Nephron (organoid): ENCODE measurements around the gene TBCC.

Experiments used
- H3K27ac Mint-ChIP-seq, 3 experiments: 2 replicates each; pipeline ENCODE4 v1.8.0; 2020; ENCODE audit warnings: mixed read lengths in 3 of 3, mild to moderate bottlenecking in 2 of 3, moderate library complexity in 1 of 3
- H3K27me3 Mint-ChIP-seq: 2 replicates; pipeline ENCODE4 v1.8.0; 2021; ENCODE audit warnings: low read depth, mild to moderate bottlenecking, moderate library complexity, mixed read lengths
- H3K36me3 Mint-ChIP-seq: 2 replicates; pipeline ENCODE4 v1.8.0; 2020; ENCODE audit warnings: low read depth, mixed read lengths
- H3K4me1 Mint-ChIP-seq: 2 replicates; pipeline ENCODE4 v1.8.0; 2020; ENCODE audit warnings: mixed read lengths
- H3K4me3 Mint-ChIP-seq, 3 experiments: 2 replicates each; pipeline ENCODE4 v1.8.0; 2020; ENCODE audit warnings: mild to moderate bottlenecking in 3 of 3, mixed read lengths in 3 of 3, moderate library complexity in 2 of 3
- H3K9me3 Mint-ChIP-seq: 2 replicates; pipeline ENCODE4 v1.8.0; 2020; ENCODE audit warnings: mixed read lengths
- TF ChIP-seq, protein P1 (sequence below), 3 experiments: fragments of 200-600 bp; sonication (generic); IDR thresholded peaks; one replicate each; pipeline ENCODE4 v1.5.0; 2021; ENCODE audit warnings: antibody characterized with exemption in 3 of 3; ENCODE audit not compliant: unreplicated experiment in 3 of 3

TBCC gene, protein sequence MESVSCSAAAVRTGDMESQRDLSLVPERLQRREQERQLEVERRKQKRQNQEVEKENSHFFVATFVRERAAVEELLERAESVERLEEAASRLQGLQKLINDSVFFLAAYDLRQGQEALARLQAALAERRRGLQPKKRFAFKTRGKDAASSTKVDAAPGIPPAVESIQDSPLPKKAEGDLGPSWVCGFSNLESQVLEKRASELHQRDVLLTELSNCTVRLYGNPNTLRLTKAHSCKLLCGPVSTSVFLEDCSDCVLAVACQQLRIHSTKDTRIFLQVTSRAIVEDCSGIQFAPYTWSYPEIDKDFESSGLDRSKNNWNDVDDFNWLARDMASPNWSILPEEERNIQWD

DNA sequence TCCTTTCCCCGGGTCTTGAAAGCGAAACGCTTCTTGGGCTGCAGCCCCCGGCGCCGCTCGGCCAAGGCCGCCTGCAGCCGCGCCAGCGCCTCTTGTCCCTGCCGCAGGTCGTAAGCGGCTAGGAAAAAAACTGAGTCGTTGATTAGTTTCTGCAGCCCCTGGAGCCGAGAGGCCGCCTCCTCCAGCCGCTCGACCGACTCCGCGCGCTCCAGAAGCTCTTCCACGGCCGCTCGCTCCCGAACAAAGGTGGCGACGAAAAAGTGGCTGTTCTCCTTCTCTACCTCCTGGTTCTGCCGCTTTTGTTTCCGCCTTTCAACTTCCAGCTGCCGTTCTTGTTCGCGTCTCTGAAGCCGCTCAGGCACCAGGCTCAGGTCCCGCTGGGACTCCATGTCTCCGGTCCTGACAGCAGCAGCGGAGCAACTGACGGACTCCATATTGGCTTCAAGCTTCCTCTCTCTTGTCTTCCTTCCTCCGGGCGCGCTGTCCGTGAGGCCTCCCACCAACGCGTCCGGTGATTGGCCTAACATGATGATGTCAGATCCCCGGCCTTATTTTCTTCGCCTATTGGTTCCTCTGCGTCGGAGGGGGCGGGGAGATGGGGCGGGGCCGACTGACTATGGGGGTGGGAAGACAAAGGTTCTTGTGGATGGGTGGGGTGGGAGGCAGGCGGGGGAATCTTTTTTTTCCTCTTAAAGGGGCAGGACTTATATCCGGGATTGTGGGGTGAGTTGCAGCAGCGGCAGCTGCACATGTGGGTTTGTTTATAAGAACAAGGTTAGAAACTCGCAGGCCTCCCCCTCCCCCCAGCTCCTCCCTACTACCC lies at the start of gene TBCC:
Gene TBCC (minus strand): TSS at position 464 of the 823 bp plus-strand sequence. CDS start 30 bp downstream, at position 434.
- peaks cover 36% of the 10 kb centered on the region for H3K4me1 Mint-ChIP-seq
- H3K4me3 Mint-ChIP-seq = peak within 1 kb of the TSS; percentile 96 to 100 (median 97)
- no peaks in the 10 kb centered on the region for H3K27me3 Mint-ChIP-seq
- TF ChIP-seq, protein P1, sequence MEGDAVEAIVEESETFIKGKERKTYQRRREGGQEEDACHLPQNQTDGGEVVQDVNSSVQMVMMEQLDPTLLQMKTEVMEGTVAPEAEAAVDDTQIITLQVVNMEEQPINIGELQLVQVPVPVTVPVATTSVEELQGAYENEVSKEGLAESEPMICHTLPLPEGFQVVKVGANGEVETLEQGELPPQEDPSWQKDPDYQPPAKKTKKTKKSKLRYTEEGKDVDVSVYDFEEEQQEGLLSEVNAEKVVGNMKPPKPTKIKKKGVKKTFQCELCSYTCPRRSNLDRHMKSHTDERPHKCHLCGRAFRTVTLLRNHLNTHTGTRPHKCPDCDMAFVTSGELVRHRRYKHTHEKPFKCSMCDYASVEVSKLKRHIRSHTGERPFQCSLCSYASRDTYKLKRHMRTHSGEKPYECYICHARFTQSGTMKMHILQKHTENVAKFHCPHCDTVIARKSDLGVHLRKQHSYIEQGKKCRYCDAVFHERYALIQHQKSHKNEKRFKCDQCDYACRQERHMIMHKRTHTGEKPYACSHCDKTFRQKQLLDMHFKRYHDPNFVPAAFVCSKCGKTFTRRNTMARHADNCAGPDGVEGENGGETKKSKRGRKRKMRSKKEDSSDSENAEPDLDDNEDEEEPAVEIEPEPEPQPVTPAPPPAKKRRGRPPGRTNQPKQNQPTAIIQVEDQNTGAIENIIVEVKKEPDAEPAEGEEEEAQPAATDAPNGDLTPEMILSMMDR (IDR thresholded peaks at IDR 0.05; ENCODE audit: unreplicated experiment in 3 of 3) = no peak
- H3K36me3 Mint-ChIP-seq = peaks cover 4% of the 10 kb centered on the region
- peak within 1 kb of the TSS; percentile 97 to 99 (median 98) for H3K27ac Mint-ChIP-seq
- no peaks in the 10 kb centered on the region for H3K9me3 Mint-ChIP-seq

DNA sequence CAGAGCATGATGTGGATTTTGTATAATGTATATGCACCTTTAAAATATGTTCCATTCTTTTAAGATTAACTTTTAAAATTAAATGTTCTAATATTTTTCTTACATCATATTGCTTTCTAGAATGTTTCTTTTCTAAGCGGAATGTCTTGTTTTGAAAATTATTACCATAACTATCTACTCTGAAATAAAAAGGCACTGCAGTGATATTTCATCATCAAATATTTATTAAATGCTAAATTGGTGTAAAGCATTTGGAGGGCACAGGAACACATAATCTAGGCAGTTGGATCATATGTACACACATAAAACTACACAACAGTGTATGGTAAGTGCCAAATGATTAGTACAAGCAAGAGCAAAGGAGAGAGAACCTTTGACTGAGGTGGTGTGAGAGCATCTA lies 49.7 kb upstream of the TBCC start:
- no peaks in the 10 kb centered on the region for H3K36me3 Mint-ChIP-seq
- H3K27ac Mint-ChIP-seq = no peak overlapping the region
- no peaks in the 10 kb centered on the region for H3K27me3 Mint-ChIP-seq
- H3K9me3 Mint-ChIP-seq = no peaks in the 10 kb centered on the region
- TF ChIP-seq, protein P1 (IDR thresholded peaks at IDR 0.05; ENCODE audit: unreplicated experiment in 3 of 3) = no peak
- H3K4me3 Mint-ChIP-seq = no peak overlapping the region
- H3K4me1 Mint-ChIP-seq = peaks cover 3% of the 10 kb centered on the region

DNA sequence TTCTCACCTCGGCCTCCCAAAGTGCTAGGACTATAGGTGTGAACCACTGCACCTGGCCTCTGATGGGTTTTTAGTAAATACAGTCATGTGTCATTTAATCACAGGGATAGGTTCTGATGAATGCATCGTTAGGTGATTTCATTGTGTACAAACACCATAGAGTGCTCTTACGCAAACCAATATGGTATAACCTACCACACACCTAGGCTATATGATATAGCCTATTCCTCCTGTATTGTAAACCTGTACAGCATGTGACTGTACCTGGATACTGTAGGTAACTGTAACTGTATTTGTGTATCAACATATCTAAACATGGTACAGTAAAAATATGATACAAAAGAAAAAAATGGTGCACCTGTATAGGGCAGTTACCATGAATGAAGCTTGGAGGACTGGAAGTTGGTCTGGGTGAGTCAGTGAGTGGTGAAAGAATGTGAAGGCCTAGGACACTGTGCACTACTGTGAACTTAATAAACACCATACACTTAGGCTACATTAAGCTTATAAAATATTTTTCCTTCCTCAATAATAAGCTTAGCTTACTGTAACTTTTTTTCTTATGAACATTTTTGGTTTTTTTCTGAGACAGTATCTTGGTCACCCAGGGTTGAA lies 45.9 kb upstream of the TBCC start:
- Mint-ChIP-seq H3K27ac (no peak overlapping the region), H3K9me3 (no peaks in the 10 kb centered on the region), H3K27me3 (no peaks in the 10 kb centered on the region), H3K36me3 (peaks cover 7% of the 10 kb centered on the region), H3K4me3 (no peak overlapping the region), H3K4me1 (peaks cover 22% of the 10 kb centered on the region)
- TF ChIP-seq, protein P1 (IDR thresholded peaks at IDR 0.05; ENCODE audit: unreplicated experiment in 3 of 3) = no peak

DNA sequence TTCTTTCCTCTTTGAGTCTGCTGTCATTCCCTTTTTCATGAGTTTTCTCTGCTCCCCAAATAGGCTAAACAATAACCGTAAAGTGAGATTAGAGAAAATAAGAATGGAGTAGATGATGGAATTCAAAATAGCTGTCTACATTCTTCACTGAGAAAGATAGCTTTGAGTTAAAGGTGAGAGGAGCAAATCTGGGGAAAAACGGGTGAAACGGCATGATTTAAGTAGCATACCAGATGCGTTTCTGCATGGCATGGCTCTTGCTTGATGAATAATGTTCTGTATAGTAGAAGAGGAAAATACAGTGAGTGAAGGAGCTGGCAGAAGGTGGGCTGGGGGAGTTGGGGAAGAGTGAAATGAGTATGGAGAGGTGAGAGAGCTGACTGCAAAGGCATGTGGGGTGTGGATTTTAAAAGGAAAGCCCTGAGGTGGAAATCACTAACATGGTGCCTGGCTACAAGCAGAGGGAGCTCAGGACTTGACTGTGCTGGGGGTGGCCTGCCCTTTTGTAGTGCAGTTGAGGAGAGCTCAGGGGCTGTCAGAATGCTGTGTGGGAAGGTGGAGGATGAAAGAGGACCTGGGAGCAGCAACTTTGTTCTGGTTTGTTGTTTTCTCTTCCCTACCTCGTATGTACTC lies 44.8 kb upstream of the TBCC start:
- Mint-ChIP-seq H3K36me3 (peaks cover 7% of the 10 kb centered on the region), H3K27me3 (no peaks in the 10 kb centered on the region), H3K4me1 (peaks cover 22% of the 10 kb centered on the region), H3K27ac (peak overlapping the region; percentile 46 to 78 (median 56)), H3K4me3 (no peak overlapping the region), H3K9me3 (no peaks in the 10 kb centered on the region)
- TF ChIP-seq, protein P1 (IDR thresholded peaks at IDR 0.05; ENCODE audit: unreplicated experiment in 3 of 3) = no peak

DNA sequence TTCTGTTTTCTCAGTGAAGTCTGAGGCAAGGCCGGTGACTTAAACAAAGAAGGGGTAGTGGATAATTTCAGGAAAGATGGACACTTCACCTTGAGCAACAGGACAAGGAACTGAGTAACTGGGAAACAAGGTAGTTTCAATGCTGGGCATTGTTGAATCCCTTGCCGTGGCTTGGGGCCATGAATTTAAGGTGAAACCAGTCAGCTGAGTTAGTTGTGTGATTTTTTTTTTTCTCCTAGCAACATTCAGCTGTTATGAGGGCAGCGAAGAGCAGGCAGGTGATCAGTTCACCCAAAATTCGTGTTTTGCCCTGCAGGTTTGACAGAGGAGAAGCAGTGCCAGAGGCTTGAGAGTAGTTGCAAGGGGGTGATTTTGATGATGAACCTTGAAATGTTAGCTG lies 42.8 kb upstream of the TBCC start:
- Mint-ChIP-seq H3K4me3 (no peak overlapping the region), H3K27ac (peak overlapping the region; percentile 5 to 66 (median 56)), H3K27me3 (no peaks in the 10 kb centered on the region), H3K9me3 (no peaks in the 10 kb centered on the region), H3K4me1 (peaks cover 22% of the 10 kb centered on the region), H3K36me3 (peaks cover 7% of the 10 kb centered on the region)
- TF ChIP-seq, protein P1 (IDR thresholded peaks at IDR 0.05; ENCODE audit: unreplicated experiment in 3 of 3) = no peak
